Stimulated activated CD8-positive, alpha-beta memory T cell treated with anti-CD3 and anti-CD28 coated beads, Interleukin-15, amount 100 ng/mL, for 24 hours (primary cell): ENCODE data around the gene NRG3.

Source experiments
- DNase-seq: peaks from one replicate; pipeline ENCODE4 v3.0.0-alpha.2; 2020; ENCODE audit warnings: low read depth

The NRG3 gene

DNA sequence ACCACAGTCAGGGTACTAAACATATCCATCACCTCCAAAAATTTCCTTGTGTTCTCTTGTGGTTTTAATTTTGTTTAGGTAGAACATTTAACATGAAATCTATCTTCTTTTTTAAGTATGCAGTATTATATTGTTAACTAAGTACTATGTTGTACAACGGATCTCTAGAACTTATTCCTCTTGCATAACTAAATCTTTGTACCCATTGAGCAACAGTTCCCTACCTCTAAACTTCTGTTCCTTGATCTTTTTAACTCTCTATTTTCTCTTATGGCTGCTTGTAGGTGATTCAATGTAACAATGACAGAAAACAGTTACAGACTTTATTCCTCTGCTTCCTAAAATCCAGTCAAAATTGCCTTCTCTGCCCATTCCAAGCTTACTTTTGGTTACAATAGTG is 9.9 kb downstream of the NRG3 start:
- DNase-seq, result no peak

GRCh38 chr10:81885491-81885890 is 10.5 kb downstream of the NRG3 start:
- no peak for DNase-seq

- DNase-seq, result no peak
These were observed 11.9 kb downstream of the NRG3 start for GRCh38 chr10:81886939-81887338.

- no peak for DNase-seq
These were observed 14.3 kb downstream of the NRG3 start for GRCh38 chr10:81889181-81889769.

- DNase-seq, result no peak
These were observed 19.6 kb downstream of the NRG3 start for GRCh38 chr10:81894616-81895015.

- DNase-seq, result no peak
These were observed 23.5 kb downstream of the NRG3 start for GRCh38 chr10:81898518-81898917.

- no peak for DNase-seq
These were observed 26.0 kb downstream of the NRG3 start for GRCh38 chr10:81900989-81901388.

- no peak for DNase-seq
These were observed 28.5 kb downstream of the NRG3 start for GRCh38 chr10:81903472-81903871.

DNA sequence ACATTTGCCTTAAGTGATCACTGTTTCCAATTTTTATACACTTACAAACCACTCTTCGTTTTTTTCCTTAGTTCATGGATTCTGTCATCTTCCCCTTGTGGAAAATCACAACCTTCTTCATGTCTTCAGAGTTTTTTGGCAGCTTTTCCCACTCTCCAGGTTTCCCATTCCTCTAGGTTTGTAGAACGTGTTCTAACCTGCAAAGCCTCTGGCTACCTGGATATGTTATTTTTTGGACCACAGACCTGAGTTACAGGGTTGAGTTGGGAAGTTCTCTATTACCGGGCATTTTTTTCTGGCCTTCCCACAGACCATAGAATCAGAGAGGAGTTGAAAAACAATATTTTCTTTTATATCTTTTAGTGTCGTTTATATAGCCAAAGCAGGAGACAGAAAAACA is 30.2 kb downstream of the NRG3 start:
- DNase-seq, result no peak

DNA sequence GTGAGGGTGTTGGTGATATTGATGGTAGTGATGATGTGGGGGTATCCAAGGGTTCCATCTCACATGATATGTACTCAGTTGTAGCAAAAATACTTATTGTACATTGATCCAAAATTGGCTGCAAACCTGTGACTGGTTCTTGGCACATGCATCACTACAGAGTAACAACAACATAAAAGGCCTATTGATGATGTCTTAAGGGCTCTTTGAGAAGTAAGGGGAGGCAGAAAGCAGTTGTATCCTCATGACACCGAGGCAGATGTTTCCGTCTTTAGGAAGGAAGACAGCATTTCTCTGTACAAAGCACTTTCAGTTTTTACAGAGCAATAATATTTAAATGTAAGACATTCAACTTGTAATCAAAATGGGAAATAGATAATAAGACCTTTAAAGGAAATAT is 34.5 kb downstream of the NRG3 start:
- no peak for DNase-seq

GRCh38 chr10:81911328-81911727 is 36.3 kb downstream of the NRG3 start:
- DNase-seq, result no peak

DNA sequence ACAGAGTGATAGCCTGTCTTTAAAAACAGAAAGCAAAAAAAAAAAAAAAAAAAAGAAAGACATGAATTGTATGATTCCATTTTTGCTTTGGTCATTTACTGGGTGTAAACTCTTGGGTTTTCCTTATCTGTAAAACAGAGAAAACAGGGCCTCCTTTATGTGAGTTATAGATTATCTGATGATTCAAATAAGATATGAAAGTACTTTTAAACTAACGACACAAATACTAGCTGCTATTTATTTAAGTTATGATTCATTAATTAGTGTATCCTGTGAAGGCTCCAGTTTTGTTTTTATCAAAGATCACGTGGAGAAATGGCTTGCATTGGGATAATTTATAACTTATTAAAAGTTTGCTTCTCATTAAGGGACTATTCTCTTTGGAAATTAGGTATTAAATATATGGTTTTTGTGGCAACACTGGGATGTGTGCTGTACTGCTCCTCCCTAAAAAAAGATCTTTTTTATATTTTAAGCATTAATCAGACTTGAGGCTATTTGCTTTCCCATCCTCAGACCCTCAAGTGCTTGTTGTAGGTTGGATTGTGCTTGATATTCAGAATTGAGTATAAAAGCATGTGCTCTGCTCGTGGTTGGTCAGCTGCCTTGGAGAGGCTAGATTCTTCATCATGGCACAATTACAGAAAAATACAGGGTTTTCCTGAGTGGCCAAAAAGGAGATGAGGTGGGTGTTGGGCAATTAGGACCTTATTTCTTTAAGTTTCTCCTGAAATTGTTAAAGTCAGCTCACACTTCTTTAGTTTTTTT is 39.9 kb downstream of the NRG3 start:
- DNase-seq, result no peak

DNA sequence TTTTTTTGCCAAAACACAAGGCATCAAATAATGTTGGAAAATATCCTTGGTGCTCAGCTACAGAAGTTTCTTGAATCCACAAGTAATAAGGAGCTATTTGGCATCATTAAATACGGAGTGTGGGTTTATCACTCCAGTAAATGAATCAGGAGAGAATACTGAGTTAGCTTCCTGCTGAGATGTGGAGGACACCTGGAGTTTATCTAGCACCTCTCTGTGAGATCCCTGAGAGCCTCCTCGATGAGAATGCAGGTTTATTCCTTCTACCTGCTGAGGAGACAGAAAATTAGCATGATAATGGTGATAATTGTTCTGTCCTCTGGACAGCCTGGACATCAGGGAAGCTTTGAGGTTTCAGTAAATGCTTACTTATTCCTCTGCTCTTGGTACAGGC is 40.5 kb downstream of the NRG3 start:
- no peak for DNase-seq

DNA sequence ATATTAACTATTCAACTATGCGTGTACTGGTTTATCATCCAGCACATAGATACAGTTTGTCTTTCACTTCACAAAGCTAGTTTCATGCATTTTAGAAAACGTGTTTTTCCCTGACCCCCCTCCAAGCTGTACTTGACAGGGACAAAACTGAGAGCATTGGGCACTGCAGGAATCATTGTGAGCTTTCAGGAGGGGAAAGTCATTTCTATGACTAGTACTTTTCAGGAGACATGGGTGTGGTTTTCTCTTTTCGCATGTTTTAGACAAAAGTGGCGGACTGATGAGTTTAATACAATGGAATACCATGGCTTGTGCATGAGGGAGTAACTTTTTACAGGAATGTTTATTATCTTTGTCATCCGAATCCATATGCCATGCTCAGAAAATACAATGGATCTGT is 42.7 kb downstream of the NRG3 start:
- DNase-seq, result no peak

DNA sequence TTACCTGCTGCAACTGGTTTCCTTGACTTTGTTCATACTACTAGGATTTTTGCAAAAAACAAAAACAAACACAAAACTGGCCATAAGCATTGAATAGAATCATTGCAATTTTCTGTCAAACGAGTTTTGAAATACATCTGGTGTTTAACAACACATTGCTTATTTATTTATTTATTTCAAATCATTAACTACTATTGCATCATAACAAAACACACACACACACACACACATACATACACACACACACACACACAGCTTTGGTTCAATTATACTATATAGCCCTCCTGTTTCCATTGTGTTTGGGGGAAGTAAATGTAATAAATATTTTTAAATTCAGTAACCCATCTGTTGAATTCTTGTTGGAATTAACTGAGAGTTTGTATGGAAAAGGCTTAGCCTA is 43.8 kb downstream of the NRG3 start:
- DNase-seq, result no peak

GRCh38 chr10:81920213-81920829 is 45.3 kb downstream of the NRG3 start:
- no peak for DNase-seq

- DNase-seq, result no peak
These were observed 53.1 kb downstream of the NRG3 start for GRCh38 chr10:81928119-81928518.

GRCh38 chr10:81943583-81943982 is 68.6 kb downstream of the NRG3 start:
- no peak for DNase-seq

DNA sequence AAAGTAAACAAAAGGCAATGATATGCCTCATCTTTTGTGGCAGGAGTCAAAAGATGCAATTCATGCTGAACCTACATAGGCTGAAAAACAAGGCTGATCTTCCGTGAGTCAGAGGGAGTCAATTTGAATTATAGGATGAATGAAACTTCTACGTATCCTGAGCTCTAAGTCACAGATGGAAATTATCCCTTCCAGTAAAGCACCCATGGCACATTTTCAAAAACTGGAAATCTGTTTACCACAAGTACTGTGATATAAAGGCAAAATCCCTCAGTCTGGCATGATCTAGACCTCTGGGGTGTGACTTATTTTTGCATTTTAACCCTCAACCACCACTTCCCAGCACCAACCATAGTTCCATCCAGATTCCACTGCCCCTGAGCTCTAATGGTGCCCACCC is 69.6 kb downstream of the NRG3 start:
- no peak for DNase-seq

DNA sequence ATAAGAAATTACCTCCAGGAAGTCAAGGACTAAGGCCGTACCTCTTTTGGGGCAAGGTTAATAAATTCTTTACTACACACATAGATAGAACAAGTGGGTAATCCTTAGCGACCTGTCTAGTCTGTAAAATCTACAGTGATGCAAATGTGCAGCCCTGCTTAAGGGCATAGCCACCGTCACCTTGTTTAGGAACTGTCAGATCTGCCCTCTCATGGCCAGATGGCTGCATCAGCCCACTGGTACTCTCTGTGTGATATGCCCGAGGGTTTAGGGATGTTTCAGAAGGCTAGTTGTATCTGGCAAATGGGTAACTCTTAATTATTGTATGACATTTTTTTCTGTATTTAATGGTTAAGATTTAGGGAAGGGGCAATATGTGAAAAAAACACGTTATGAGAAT is 74.3 kb downstream of the NRG3 start:
- DNase-seq, result no peak

- no peak for DNase-seq
These were observed 75.4 kb downstream of the NRG3 start for GRCh38 chr10:81950358-81950757.

DNA sequence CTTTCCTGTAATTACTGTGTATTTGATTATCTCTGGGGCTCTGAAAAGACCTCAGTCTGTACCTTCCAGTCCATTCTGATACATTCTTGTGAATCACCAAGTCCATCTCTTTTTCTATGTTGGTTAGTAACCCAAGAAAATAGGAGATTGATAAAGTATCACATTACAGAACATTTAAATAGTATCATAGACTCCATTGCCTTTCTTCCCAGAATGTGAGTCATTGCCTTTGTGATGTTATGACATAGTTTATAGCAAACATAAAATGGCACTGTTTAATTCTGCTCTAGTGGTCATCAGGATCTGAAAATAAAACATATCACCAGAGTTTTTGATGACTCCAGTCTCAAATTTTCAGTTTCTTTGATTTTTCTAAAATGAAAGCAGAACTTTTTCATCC is 78.4 kb downstream of the NRG3 start:
- no peak for DNase-seq

- DNase-seq, result no peak
These were observed 83.0 kb downstream of the NRG3 start for GRCh38 chr10:81957976-81958375.

GRCh38 chr10:81959016-81959415 is 84.0 kb downstream of the NRG3 start:
- DNase-seq, result no peak
